ENCODE results near the gene SRPK3. TPM values are rescaled to one million over a fixed set of nuclear protein-coding genes. Genes with fewer than 3 reads are reported as not detected.

Gene SRPK3
- total and polyA plus RNA-seq, 11 donors = 8.8 to 49.7 (median 38.9) TPM

DNA sequence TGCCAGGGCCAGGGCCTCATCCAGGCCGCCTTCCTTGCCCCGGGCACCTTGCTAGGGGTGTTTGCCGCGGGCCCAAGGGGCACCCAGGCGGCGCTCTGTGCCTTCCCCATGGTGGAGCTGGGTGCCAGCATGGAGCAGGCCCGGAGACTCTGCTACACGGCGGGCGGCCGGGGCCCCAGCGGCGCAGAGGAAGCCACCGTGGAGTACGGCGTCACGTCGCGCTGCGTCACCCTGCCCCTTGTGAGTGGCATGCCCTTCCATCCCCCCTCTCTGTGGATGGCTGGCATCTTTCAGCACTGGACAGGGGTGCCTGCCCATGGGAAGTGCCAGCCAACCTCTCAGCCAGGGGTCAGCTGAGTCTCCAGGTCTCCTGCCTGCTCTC lies 13.2 kb upstream of the SRPK3 start:
- WGBS, 4 donors = 80 to 96% (median 93%) methylated on average over 2 to 20 of the region's 20 CpGs
- no peak overlapping the region for H3K4me3 ChIP-seq
- DNase-seq (peak in 1 of 5 donors; percentile 21), ATAC-seq (no peak)
- TF ChIP-seq, protein P1, sequence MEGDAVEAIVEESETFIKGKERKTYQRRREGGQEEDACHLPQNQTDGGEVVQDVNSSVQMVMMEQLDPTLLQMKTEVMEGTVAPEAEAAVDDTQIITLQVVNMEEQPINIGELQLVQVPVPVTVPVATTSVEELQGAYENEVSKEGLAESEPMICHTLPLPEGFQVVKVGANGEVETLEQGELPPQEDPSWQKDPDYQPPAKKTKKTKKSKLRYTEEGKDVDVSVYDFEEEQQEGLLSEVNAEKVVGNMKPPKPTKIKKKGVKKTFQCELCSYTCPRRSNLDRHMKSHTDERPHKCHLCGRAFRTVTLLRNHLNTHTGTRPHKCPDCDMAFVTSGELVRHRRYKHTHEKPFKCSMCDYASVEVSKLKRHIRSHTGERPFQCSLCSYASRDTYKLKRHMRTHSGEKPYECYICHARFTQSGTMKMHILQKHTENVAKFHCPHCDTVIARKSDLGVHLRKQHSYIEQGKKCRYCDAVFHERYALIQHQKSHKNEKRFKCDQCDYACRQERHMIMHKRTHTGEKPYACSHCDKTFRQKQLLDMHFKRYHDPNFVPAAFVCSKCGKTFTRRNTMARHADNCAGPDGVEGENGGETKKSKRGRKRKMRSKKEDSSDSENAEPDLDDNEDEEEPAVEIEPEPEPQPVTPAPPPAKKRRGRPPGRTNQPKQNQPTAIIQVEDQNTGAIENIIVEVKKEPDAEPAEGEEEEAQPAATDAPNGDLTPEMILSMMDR (IDR thresholded peaks at IDR 0.05) = no peak
- TF ChIP-seq POLR2A (IDR thresholded peaks at IDR 0.05) = no peak
- peaks cover 0 to 26% (median 5%) of the 10 kb centered on the region in 12 donors for H3K4me1 ChIP-seq
- H3K27me3 ChIP-seq = no peaks in the 10 kb centered on the region
- H3K36me3 ChIP-seq = no peaks in the 10 kb centered on the region
- no peak overlapping the region for H3K27ac ChIP-seq
- H3K9me3 ChIP-seq = no peaks in the 10 kb centered on the region
- intact Hi-C loops (cut with DNase I) = no loop called here

DNA sequence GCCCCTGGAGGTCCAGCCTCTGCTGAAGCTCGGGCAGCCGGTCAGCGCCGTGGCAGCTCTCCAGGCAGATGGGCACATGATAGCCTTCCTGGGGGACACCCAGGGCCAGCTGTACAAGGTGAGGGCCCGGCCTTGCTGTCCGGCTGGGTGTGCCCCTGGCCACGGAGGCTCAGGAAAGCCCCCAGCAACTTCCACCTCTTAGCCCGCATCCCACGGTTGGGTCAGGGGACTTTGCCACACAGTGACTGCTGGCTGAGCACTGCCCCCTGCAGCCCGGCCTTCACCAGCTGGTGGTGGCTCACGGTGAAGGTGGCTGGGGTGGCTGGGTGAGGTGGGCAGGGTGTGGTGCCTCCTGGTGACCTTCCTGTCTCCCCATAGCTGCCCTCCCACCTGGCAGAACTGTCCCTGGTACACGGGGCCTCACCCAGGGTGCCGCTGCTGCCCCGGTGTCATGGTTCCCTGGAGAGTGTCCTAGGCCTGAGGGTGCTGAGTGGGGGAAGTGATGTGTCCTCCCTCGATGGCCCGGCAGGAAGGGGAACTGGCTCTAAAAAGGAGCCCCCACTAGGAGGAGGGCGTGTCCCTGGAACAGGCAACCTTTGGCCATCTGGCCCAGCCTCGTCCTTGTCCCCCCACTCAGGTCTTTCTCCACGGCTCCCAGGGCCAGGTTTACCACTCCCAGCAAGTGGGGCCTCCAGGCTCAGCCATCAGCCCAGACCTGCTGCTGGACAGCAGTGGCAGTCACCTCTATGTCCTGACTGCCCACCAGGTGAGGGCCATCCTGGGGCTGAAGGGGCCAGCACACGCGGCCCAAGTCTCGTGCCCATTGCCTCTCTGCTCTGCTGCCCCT lies 12.3 kb upstream of the SRPK3 start:
- intact Hi-C loops (cut with DNase I) = no loop called here
- ATAC-seq (no peak), DNase-seq (peak in 2 of 5 donors; percentile 17 to 22)
- Histone ChIP-seq H3K4me3 (no peak overlapping the region), H3K36me3 (no peaks in the 10 kb centered on the region), H3K27ac (no peak overlapping the region), H3K27me3 (no peaks in the 10 kb centered on the region), H3K9me3 (no peaks in the 10 kb centered on the region), H3K4me1 (peaks cover 0 to 26% (median 5%) of the 10 kb centered on the region in 12 donors)
- TF ChIP-seq, protein P1 (IDR thresholded peaks at IDR 0.05) = no peak
- no peak for TF ChIP-seq POLR2A (IDR thresholded peaks at IDR 0.05)
- WGBS, 4 donors = 74 to 91% (median 78%) methylated on average over 8 to 22 of the region's 22 CpGs

DNA sequence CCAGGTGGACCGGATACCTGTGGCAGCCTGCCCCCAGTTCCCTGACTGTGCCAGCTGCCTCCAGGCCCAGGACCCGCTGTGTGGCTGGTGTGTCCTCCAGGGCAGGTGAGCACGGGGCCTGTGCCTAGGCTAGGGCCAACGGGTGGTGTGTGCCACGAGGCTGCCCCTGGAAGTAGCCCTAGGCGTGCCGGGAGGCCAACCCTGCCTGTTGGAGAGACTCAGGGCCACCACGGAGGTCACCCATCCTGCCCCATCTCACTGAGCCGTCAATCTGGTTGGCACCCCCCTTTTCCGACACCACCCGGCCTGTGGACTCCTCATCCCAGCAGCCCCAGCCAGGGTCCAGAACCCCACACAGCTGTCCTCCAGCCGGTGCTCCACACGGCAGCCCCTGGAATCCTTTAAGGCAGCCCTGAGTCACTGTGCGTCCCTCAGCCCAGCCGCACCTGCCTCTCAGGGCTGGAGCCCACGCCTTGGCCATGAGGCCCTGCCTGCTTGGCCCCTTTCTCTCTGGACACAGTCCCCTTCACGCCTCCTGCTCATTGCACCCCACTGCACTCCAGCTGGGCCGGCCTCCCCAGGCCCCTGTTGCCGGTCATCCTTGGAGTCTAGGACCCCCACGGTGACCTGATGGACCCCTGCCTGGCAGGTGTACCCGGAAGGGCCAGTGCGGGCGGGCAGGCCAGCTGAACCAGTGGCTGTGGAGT lies 11.5 kb upstream of the SRPK3 start:
- intact Hi-C loops (cut with DNase I) = no loop called here
- 87 to 91% (median 90%) methylated on average over 19 to 23 of the region's 23 CpGs for WGBS, 4 donors

More for the DNA sequence above, 11.5 kb upstream of the SRPK3 start:
- peak in 2 of 5 donors; percentile 16 to 26 for DNase-seq
- H3K27ac ChIP-seq = no peak overlapping the region
- H3K4me1 ChIP-seq = peaks cover 0 to 22% (median 5%) of the 10 kb centered on the region in 12 donors
- no peak for ATAC-seq
- TF ChIP-seq POLR2A (IDR thresholded peaks at IDR 0.05) = no peak
- TF ChIP-seq, protein P1 (IDR thresholded peaks at IDR 0.05) = no peak
- no peaks in the 10 kb centered on the region for H3K36me3 ChIP-seq
- no peak overlapping the region for H3K4me3 ChIP-seq
- H3K27me3 ChIP-seq = no peaks in the 10 kb centered on the region
- H3K9me3 ChIP-seq = no peaks in the 10 kb centered on the region
